ENCODE data around the gene TMEM151B. TPM values are rescaled to one million over a fixed set of nuclear protein-coding genes. Genes with fewer than 3 reads are reported as not detected.
"Not testable (repeated sequence)": the region's sequence is repeated elsewhere in the genome, so short reads cannot be mapped to it uniquely, and the experiment has no call there.

TMEM151B gene
- total and polyA plus RNA-seq, 2 of the 4 experiments (the other 2 are of a cell fraction) = not detected

DNA sequence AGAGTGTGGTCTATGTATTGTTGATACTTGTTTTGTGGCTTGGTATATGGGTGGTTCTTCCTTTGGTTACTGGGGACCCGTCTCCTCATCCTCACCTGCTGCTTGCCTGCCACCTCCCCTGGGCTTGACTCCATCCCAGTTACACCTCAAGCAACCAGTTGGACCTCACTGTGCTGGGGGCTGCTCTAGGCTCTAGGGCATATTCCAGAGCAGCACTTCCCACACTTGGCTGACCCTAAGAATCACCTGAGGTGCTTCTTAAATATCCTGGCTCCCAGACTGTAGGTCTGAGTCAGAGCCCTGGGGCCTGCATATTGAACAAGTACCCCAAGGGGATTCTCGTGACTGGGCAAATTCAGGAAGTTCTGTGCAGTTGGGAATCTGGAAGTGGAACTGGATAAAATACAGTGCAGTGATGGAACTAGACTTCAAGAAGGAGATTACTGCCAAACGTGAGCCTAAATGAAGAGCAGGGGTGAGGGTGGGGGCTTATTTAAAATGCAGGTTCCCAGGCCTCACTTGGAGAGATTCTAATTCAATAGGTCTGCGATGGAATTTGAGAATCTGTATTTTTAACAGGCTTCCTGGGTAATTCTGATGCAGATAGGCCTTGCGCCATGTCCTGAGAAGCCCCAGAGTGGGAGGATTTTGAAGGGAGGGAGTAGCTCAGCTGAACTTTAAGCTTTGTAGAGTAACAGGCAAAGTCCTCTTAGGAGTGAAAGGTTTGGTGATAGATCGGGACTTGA is 79.8 kb downstream of the TMEM151B start:
- Histone ChIP-seq H3K4me3 (ENCODE audit: insufficient read depth, low read depth, low read length) (no peak overlapping the region), H3K79me1 (ENCODE audit: low read depth in 1 of 2, low read length in 2 of 2) (no peaks in the 10 kb centered on the region), H2BK15ac (ENCODE audit: low read depth, low read length) (no peak overlapping the region), H3K4me1 (ENCODE audit: control insufficient read depth, insufficient read depth, low read length) (no peaks in the 10 kb centered on the region), H3K18ac (ENCODE audit: low read depth, low read length) (no peak overlapping the region), H3K27me3 (ENCODE audit: control insufficient read depth, insufficient read depth, low read length) (peaks cover 19% of the 10 kb centered on the region), H2BK120ac (ENCODE audit: low read depth, low read length) (no peak overlapping the region), H2AK9ac (replicated peaks; ENCODE audit: low read depth, low read length, poor library complexity) (no peak overlapping the region), H3K36me3 (ENCODE audit: control insufficient read depth, insufficient read depth, low read length) (no peaks in the 10 kb centered on the region), H2BK5ac (ENCODE audit: low read depth, low read length, poor library complexity, severe bottlenecking) (no peak overlapping the region), H3K9ac (ENCODE audit: low read depth, low read length) (no peak overlapping the region), H4K8ac (ENCODE audit: low read depth in 2 of 2, low read length in 2 of 2) (no peak overlapping the region), H3K56ac (ENCODE audit: extremely low read depth, insufficient read depth, low read length) (no peak overlapping the region), H4K20me1 (ENCODE audit: insufficient read depth, low read length) (no peaks in the 10 kb centered on the region), H3K14ac (replicated peaks; ENCODE audit: low read depth, low read length) (no peak overlapping the region), H3K4me2 (ENCODE audit: low read depth, low read length) (no peak overlapping the region), H2AFZ (replicated peaks; ENCODE audit: low read length, poor library complexity) (peak overlapping the region; percentile 8), H2AK5ac (ENCODE audit: low read depth, low read length) (no peak overlapping the region), H3K9me1 (ENCODE audit: insufficient read depth, low read length) (no peaks in the 10 kb centered on the region), H2BK20ac (ENCODE audit: low read depth, low read length) (no peak overlapping the region), H4K5ac (ENCODE audit: low read depth, low read length) (no peak overlapping the region), H3K9me3 (ENCODE audit: control insufficient read depth, insufficient read depth, low read length) (no peaks in the 10 kb centered on the region), H3K23ac (ENCODE audit: low read depth, low read length) (no peak overlapping the region), H3K27ac (ENCODE audit: insufficient read depth, low read length) (no peak overlapping the region), H3K4ac (ENCODE audit: low read depth, low read length) (no peak overlapping the region), H4K91ac (ENCODE audit: insufficient read depth, low read depth, low read length) (no peak overlapping the region)
- BruUV-seq (replicated peaks) = no TSS peak
- ATAC-seq (ENCODE audit: low read depth) (no peak), DNase-seq (no peak)
- in situ Hi-C loops (cut with MboI; ENCODE audit: low sequenced_read_pairs) (no loop called here), intact Hi-C loops (cut with micrococcal nuclease) (no loop called here), dilution Hi-C loops (cut with HindIII; ENCODE audit: low sequenced_read_pairs, unreplicated experiment) (no loop called here)
- ChIA-PET POLR2A (ENCODE audit: unreplicated experiment) (no interaction called here), CTCF (no interaction called here)
- TF ChIP-seq, protein P1, sequence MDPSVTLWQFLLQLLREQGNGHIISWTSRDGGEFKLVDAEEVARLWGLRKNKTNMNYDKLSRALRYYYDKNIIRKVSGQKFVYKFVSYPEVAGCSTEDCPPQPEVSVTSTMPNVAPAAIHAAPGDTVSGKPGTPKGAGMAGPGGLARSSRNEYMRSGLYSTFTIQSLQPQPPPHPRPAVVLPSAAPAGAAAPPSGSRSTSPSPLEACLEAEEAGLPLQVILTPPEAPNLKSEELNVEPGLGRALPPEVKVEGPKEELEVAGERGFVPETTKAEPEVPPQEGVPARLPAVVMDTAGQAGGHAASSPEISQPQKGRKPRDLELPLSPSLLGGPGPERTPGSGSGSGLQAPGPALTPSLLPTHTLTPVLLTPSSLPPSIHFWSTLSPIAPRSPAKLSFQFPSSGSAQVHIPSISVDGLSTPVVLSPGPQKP (IDR thresholded peaks at IDR 0.05; ENCODE audit: borderline replicate concordance, low read depth, low read length) = no peak
- TF ChIP-seq RFX5 (IDR thresholded peaks at IDR 0.05; ENCODE audit: low read depth, low read length) (no peak), SMC3 (IDR thresholded peaks at IDR 0.05; ENCODE audit: low read depth, low read length) (no peak), FOS (IDR thresholded peaks at IDR 0.05; ENCODE audit: low read depth, low read length) (no peak), MXI1 (IDR thresholded peaks at IDR 0.05; ENCODE audit: borderline replicate concordance, low read depth, low read length) (no peak), POLR2A (IDR thresholded peaks at IDR 0.05; ENCODE audit: low read depth, low read length) (no peak), NFE2L2 (IDR thresholded peaks at IDR 0.05; ENCODE audit: low read depth, low read length) (no peak), MAFK (IDR thresholded peaks at IDR 0.05; ENCODE audit: low read depth, low read length) (no peak), RAD21 (IDR thresholded peaks at IDR 0.05; ENCODE audit: low read length) (no peak)
- WGBS, 2 experiments (ENCODE audit: extremely low coverage in 2 of 2, insufficient read length in 1 of 2) = 43% methylated on average over 3 of the region's 6 CpGs; no CpG with 5 or more reads in 1 of the 2 experiments

DNA sequence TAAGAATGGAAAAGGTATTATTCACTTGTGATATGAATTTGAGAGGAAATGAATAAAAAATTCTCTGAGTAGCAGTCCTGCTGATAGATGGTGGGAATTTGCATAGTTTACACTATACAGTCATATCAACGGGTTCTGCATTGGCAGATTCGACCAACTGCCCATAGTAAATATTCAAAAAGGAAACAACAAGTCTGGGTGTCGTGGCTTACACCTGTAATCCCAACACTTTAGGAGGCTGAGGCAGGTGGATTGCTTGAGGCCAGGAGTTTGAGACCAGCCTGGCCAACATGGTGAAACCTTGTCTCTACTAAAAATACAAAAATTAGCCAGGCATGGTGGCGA is 80.4 kb downstream of the TMEM151B start:
- H3K18ac ChIP-seq (ENCODE audit: low read depth, low read length); H2AK5ac ChIP-seq (ENCODE audit: low read depth, low read length); H2AK9ac ChIP-seq (replicated peaks; ENCODE audit: low read depth, low read length, poor library complexity); H3K9ac ChIP-seq (ENCODE audit: low read depth, low read length); H3K9me1 ChIP-seq (ENCODE audit: insufficient read depth, low read length); dilution Hi-C loops (cut with HindIII; ENCODE audit: low sequenced_read_pairs, unreplicated experiment); H2BK20ac ChIP-seq (ENCODE audit: low read depth, low read length); H4K8ac ChIP-seq (ENCODE audit: low read depth in 2 of 2, low read length in 2 of 2); ATAC-seq (ENCODE audit: low read depth); H3K23ac ChIP-seq (ENCODE audit: low read depth, low read length); intact Hi-C loops (cut with micrococcal nuclease); H4K5ac ChIP-seq (ENCODE audit: low read depth, low read length); H3K56ac ChIP-seq (ENCODE audit: extremely low read depth, insufficient read depth, low read length); H3K4ac ChIP-seq (ENCODE audit: low read depth, low read length); DNase-seq; H3K14ac ChIP-seq (replicated peaks; ENCODE audit: low read depth, low read length); H2BK120ac ChIP-seq (ENCODE audit: low read depth, low read length); POLR2A ChIA-PET (ENCODE audit: unreplicated experiment); H3K9me3 ChIP-seq (ENCODE audit: control insufficient read depth, insufficient read depth, low read length); H3K79me1 ChIP-seq (ENCODE audit: low read depth in 1 of 2, low read length in 2 of 2); H2AFZ ChIP-seq (replicated peaks; ENCODE audit: low read length, poor library complexity); H3K4me1 ChIP-seq (ENCODE audit: control insufficient read depth, insufficient read depth, low read length); H4K91ac ChIP-seq (ENCODE audit: insufficient read depth, low read depth, low read length); H4K20me1 ChIP-seq (ENCODE audit: insufficient read depth, low read length); H3K36me3 ChIP-seq (ENCODE audit: control insufficient read depth, insufficient read depth, low read length); CTCF ChIA-PET; H2BK5ac ChIP-seq (ENCODE audit: low read depth, low read length, poor library complexity, severe bottlenecking); H3K4me2 ChIP-seq (ENCODE audit: low read depth, low read length); H3K4me3 ChIP-seq (ENCODE audit: insufficient read depth, low read depth, low read length); in situ Hi-C loops (cut with MboI; ENCODE audit: low sequenced_read_pairs); BruUV-seq (replicated peaks); H3K27ac ChIP-seq (ENCODE audit: insufficient read depth, low read length); H2BK15ac ChIP-seq (ENCODE audit: low read depth, low read length): not testable (repeated sequence)
- WGBS, 2 experiments (ENCODE audit: extremely low coverage in 2 of 2, insufficient read length in 1 of 2) = no CpG with 5 or more reads among the region's 4 CpGs
- H3K27me3 ChIP-seq (ENCODE audit: control insufficient read depth, insufficient read depth, low read length) = peaks cover 16% of the 10 kb centered on the region
